Sigmoid colon (tissue), 4 donors: ENCODE results near the gene OPN1SW.

Source experiments
- EP300 ChIP-seq, 4 donors: sonication (generic); formaldehyde crosslinking; IDR thresholded peaks; one replicate each; pipeline ENCODE4 v1.6.1; 2017; ENCODE audit warnings: antibody characterized with exemption in 4 of 4
- POLR2A ChIP-seq, 2 donors: fragments of 450-650 bp; IDR thresholded peaks; one replicate each; pipeline ENCODE4 v1.6.1; 2016; ENCODE audit warnings: antibody characterized with exemption in 2 of 2, mild to moderate bottlenecking in 2 of 2, moderate library complexity in 2 of 2
- POLR2AphosphoS5 ChIP-seq, 4 donors: sonication (generic); formaldehyde crosslinking; IDR thresholded peaks; one replicate each; pipeline ENCODE4 v1.6.1; 2017; ENCODE audit warnings: antibody characterized with exemption in 4 of 4
- TF ChIP-seq, protein P1 (sequence below), 4 experiments: fragments of 450-650 bp in 3 of 4; fragments of 200-600 bp in 1 of 4; IDR thresholded peaks; one replicate each; pipeline ENCODE4 v1.5.1; 2016 to 2019; ENCODE audit warnings: antibody characterized with exemption in 4 of 4, mild to moderate bottlenecking in 3 of 4, moderate library complexity in 2 of 4

DNA sequence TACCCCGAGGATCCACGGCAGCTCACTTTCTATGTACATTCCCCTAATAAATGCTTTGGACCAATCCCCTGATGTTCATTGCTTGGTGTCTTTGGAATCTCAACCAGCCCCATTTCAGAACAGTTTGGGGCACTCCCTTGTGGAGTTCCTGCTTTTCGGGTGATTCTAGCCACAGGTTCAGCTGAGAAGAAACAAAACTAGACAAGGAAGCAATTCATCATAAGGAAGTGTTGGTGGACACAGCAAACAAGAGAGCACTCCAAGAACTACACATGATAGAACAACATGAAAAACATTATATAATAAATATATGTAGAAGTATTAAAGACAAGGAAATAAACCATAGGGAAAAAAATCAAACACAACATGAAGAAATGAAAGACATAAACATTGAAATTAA, 10.1 kb upstream of the OPN1SW start:
- TF ChIP-seq, protein P1, sequence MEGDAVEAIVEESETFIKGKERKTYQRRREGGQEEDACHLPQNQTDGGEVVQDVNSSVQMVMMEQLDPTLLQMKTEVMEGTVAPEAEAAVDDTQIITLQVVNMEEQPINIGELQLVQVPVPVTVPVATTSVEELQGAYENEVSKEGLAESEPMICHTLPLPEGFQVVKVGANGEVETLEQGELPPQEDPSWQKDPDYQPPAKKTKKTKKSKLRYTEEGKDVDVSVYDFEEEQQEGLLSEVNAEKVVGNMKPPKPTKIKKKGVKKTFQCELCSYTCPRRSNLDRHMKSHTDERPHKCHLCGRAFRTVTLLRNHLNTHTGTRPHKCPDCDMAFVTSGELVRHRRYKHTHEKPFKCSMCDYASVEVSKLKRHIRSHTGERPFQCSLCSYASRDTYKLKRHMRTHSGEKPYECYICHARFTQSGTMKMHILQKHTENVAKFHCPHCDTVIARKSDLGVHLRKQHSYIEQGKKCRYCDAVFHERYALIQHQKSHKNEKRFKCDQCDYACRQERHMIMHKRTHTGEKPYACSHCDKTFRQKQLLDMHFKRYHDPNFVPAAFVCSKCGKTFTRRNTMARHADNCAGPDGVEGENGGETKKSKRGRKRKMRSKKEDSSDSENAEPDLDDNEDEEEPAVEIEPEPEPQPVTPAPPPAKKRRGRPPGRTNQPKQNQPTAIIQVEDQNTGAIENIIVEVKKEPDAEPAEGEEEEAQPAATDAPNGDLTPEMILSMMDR (IDR thresholded peaks at IDR 0.05): no peak
- no peak for TF ChIP-seq EP300 (IDR thresholded peaks at IDR 0.05)
- TF ChIP-seq POLR2A (IDR thresholded peaks at IDR 0.05): no peak
- TF ChIP-seq POLR2AphosphoS5 (IDR thresholded peaks at IDR 0.05): no peak
